KMS-11 (cell line): Measurements from ENCODE around the gene NUB1.

Experiments used
- H2AFZ ChIP-seq: fragments of 200-600 bp; sonication (generic); 2 replicates; pipeline ENCODE4 v1.6.1; 2016; ENCODE audit warnings: antibody characterized with exemption, mixed run types, low read depth
- H3K27ac ChIP-seq: fragments of 200-600 bp; sonication (generic); 2 replicates; pipeline ENCODE4 v1.6.1; 2016; ENCODE audit warnings: mild to moderate bottlenecking, mixed run types
- H3K27me3 ChIP-seq: fragments of 200-600 bp; sonication (generic); 2 replicates; pipeline ENCODE4 v1.6.1; 2017; ENCODE audit warnings: mild to moderate bottlenecking, low read depth, mixed run types, moderate library complexity; ENCODE audit not compliant: insufficient read depth
- H3K36me3 ChIP-seq: fragments of 200-600 bp; sonication (generic); 2 replicates; pipeline ENCODE4 v1.6.1; 2017; ENCODE audit warnings: mild to moderate bottlenecking, mixed run types; ENCODE audit not compliant: insufficient read depth
- H3K4me1 ChIP-seq: fragments of 200-600 bp; sonication (generic); 2 replicates; pipeline ENCODE4 v1.6.1; 2016; ENCODE audit warnings: mild to moderate bottlenecking, low read depth, mixed run types; ENCODE audit not compliant: poor library complexity, severe bottlenecking
- H3K4me2 ChIP-seq: fragments of 200-600 bp; sonication (generic); 2 replicates; pipeline ENCODE4 v1.7.0; 2016; ENCODE audit warnings: mild to moderate bottlenecking, mixed run types
- H3K4me3 ChIP-seq: fragments of 200-600 bp; sonication (generic); IDR thresholded peaks from 2 replicates; pipeline ENCODE4 v1.6.1; 2017; ENCODE audit warnings: low read depth, low read length, mixed read lengths; ENCODE audit not compliant: insufficient read depth
- H3K79me2 ChIP-seq: fragments of 200-600 bp; sonication (generic); 2 replicates; pipeline ENCODE4 v1.6.1; 2016; ENCODE audit warnings: low read depth, mixed run types; ENCODE audit not compliant: insufficient read depth
- H3K9ac ChIP-seq: fragments of 200-600 bp; sonication (generic); 2 replicates; pipeline ENCODE4 v1.6.1; 2016; ENCODE audit warnings: mild to moderate bottlenecking, mixed run types
- H4K20me1 ChIP-seq: fragments of 200-600 bp; sonication (generic); 2 replicates; pipeline ENCODE4 v1.6.1; 2016; ENCODE audit warnings: mild to moderate bottlenecking, mixed run types; ENCODE audit not compliant: insufficient read depth
- TF ChIP-seq, protein P1 (sequence below): fragments of 200-600 bp; sonication (generic); conservative IDR thresholded peaks from 2 replicates; pipeline ENCODE4 v1.6.1; 2017; ENCODE audit warnings: low read depth, mild to moderate bottlenecking, antibody characterized with exemption, low read length, moderate library complexity, mixed read lengths

The NUB1 gene

DNA sequence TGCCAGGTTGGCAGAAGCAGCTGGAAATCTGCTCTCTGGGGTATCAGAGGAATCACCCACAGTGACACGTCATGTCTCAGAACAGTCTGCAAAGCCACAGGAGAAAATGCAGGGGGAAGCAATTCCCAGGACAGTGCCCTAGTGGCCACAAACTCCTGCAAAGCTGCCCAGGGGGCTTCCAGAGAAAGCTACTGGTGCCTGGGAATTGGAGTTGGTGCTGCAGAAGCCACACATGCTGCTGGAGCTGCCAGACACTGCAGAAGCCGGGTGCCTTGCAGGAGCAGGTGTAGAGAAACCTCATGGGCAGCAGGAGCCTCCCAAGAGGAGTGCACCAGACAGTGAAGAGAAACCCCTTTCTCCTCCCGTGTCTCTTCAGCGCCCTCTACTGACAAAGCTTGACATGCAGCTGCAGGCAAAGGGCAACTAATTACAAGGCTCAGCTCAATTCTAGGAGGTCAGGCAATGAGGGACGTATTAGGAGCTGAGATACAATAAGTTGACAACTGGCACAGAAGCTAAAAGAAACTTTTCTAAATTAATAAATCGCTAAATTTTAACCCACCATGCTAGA lies 30.2 kb upstream of the NUB1 start:
- Histone ChIP-seq H3K4me3 (no peak overlapping the region), H3K79me2 (no peaks in the 10 kb centered on the region), H3K4me1 (no peaks in the 10 kb centered on the region), H3K36me3 (no peaks in the 10 kb centered on the region), H3K27me3 (peaks cover 5% of the 10 kb centered on the region; the same call in 1 of the 2 replicates), H3K27ac (no peak overlapping the region), H2AFZ (no peak overlapping the region), H3K4me2 (no peak overlapping the region), H3K9ac (no peak overlapping the region), H4K20me1 (no peaks in the 10 kb centered on the region)
- TF ChIP-seq, protein P1, sequence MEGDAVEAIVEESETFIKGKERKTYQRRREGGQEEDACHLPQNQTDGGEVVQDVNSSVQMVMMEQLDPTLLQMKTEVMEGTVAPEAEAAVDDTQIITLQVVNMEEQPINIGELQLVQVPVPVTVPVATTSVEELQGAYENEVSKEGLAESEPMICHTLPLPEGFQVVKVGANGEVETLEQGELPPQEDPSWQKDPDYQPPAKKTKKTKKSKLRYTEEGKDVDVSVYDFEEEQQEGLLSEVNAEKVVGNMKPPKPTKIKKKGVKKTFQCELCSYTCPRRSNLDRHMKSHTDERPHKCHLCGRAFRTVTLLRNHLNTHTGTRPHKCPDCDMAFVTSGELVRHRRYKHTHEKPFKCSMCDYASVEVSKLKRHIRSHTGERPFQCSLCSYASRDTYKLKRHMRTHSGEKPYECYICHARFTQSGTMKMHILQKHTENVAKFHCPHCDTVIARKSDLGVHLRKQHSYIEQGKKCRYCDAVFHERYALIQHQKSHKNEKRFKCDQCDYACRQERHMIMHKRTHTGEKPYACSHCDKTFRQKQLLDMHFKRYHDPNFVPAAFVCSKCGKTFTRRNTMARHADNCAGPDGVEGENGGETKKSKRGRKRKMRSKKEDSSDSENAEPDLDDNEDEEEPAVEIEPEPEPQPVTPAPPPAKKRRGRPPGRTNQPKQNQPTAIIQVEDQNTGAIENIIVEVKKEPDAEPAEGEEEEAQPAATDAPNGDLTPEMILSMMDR, result peak; percentile 56

DNA sequence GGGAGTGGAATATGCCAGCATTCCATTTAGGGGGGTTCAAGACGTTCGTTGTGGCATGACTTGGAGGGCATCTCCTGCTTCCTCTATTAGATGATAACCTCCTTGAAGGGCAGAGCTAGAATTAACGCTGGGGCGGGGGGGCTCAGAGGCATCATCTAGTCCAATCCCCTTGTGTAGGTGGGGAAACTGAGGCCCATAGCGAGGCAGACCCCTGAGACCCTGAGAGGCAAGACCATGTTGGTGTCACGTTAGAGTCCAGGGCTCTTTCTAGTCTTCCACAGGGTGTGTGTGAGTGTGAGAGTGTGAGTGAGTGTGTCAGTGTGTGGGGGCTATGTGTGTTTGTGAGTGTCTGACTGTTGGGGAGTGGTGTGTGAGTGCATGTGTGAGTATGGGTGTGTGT lies 29.3 kb upstream of the NUB1 start:
- H3K36me3 ChIP-seq, result no peaks in the 10 kb centered on the region
- no peak overlapping the region for H3K4me3 ChIP-seq
- H3K9ac ChIP-seq, result no peak overlapping the region

DNA sequence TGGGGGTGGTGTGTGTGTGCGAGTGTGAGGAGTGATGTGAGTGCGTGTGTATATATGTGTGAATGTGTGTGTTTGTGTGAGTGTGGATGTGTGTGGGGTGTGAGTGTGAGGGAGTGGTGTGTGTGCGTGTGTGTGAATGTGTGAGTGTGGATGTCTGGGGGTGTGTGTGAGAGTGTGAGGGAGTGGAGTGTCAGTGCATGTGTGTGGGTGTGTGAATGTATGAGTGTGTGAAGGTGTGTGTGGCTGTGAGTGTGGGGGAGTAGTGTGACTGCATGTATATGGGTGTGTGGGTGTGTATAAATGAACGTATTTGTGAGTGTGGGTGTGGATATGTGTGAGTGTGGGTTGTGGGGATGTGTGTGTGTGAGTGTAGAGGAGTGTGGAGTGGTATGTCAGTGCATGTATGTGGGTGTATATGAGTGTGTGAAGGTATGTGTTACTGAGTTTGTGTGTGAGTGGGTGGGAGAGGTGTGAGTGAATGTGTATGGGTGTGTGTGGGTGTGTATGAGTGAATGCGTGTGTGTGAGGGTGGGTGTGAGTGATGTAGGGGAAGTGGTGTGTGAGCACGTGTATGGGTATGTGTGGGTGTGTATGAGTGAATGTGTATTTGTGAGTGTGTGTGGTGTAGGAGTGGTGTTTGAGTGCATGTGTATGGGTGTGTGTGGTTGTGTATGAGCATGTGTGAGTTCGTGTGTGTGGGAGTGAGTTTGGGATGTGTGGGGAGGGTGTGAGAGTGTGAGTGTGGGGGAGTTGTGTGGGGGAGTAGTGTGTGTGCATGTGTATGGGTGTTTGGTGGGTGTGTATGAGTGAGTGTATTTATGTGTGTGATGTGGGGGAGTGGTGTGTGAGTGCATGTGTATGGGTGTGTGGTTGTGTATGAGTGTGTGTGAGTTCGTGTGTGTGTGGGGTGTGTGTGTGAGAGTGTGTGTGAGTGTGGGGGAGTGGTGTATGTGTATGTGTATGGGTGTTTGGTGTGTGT lies 28.5 kb upstream of the NUB1 start:
- no peaks in the 10 kb centered on the region for H3K79me2 ChIP-seq
- H3K36me3 ChIP-seq, result no peaks in the 10 kb centered on the region
- no peak overlapping the region for H2AFZ ChIP-seq
- H3K27me3 ChIP-seq, result no peaks in the 10 kb centered on the region
- no peak overlapping the region for H3K9ac ChIP-seq
- H3K4me1 ChIP-seq, result no peaks in the 10 kb centered on the region
- H3K27ac ChIP-seq, result no peak overlapping the region
- H3K4me2 ChIP-seq, result no peak overlapping the region
- no peak overlapping the region for H3K4me3 ChIP-seq
- TF ChIP-seq, protein P1, result no peak; the same call in 1 of the 2 replicates
- H4K20me1 ChIP-seq, result no peaks in the 10 kb centered on the region

More for the DNA sequence above, 29.3 kb upstream of the NUB1 start:
- no peak overlapping the region for H3K27ac ChIP-seq
- no peaks in the 10 kb centered on the region for H3K79me2 ChIP-seq
- H3K4me1 ChIP-seq, result no peaks in the 10 kb centered on the region
- no peak overlapping the region for H3K4me2 ChIP-seq
- TF ChIP-seq, protein P1, result no peak; the same call in 1 of the 2 replicates
- no peak overlapping the region for H2AFZ ChIP-seq
- H4K20me1 ChIP-seq, result no peaks in the 10 kb centered on the region
- peaks cover 5% of the 10 kb centered on the region; the same call in 1 of the 2 replicates for H3K27me3 ChIP-seq

DNA sequence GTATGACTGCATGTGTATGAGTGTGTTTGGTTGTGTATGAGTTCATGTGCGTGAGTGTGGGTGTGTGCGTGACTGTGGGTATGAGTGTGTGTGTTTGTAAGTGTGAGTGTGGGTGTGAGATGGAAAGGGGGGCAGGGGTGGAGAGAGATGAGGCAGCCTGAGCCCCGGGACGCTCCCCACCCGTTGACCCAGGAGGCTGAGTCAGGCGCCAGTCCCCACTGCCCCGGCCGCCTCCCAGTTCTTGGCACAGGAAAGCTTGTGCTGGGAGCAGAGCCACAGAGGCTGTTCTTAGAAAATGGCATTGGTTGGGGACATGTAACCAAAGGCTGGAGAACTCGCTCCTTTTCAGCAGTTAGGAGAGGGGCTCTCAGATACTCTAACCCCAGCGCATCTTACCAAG lies 27.8 kb upstream of the NUB1 start:
- Histone ChIP-seq H3K4me2 (no peak overlapping the region), H3K27ac (no peak overlapping the region), H3K27me3 (no peaks in the 10 kb centered on the region), H3K9ac (no peak overlapping the region), H3K36me3 (no peaks in the 10 kb centered on the region), H2AFZ (no peak overlapping the region), H3K79me2 (no peaks in the 10 kb centered on the region), H3K4me3 (no peak overlapping the region), H3K4me1 (no peaks in the 10 kb centered on the region), H4K20me1 (no peaks in the 10 kb centered on the region)
- TF ChIP-seq, protein P1, result no peak
